SHP77 treated with DMSO at 0.1 percent for 48 hours (cell line): Measurements from ENCODE around the gene CACNA1C.

Experiments used
- DNase-seq: peaks from one replicate; lab custom pipeline; 2025; lab: John Stamatoyannopoulos, UW

Gene CACNA1C

DNA sequence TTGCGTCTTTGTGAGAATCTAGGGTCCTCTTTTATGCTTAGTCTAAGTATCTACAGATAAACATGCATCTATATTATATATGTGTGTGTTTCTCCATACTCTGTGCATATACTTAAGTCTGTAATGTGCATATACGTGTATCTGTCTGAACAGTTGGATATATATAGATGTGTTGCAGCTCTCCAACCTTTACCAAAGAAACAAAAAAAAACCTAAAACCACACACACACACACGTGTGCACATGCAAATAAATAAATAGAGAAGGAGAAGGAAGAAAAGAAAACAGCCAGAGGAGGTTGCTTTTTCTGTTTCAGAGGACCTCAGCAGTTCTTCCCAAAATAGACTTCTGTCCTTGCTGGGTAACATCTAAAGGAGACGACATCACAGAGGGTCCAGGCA lies 244.9 kb downstream of the CACNA1C start:
- DNase-seq = no peak

DNA sequence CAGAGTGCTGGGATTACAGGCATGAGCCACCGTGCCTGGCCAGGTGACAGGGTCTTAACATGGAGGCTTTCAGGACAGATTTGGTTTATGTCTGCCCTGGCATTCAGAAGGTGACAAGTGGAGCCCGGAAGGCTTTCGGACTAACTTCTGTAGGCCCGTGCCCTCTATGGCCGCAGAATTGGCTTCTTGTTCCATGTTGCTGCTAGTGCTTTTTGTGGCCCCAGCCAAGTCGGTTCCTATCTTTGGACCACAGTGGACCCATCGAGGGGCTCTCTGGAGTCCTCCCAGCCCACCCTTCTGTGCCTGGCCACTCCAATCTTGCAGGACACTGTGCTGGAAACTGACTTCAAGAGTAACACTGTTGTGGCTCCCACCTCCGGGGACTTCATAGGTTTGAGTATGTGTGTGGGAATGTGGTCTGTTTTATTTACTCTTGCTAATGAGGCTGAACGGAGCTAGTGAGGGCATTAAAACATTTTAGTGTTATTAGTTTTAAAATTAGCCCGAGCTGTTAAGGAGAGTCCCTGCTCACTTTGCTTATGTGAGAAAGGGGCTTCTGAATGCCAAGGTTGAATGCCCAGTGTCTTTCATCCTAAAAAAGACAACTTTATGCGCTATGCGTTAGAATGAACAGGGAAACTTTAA lies 245.9 kb downstream of the CACNA1C start:
- DNase-seq = no peak

DNA sequence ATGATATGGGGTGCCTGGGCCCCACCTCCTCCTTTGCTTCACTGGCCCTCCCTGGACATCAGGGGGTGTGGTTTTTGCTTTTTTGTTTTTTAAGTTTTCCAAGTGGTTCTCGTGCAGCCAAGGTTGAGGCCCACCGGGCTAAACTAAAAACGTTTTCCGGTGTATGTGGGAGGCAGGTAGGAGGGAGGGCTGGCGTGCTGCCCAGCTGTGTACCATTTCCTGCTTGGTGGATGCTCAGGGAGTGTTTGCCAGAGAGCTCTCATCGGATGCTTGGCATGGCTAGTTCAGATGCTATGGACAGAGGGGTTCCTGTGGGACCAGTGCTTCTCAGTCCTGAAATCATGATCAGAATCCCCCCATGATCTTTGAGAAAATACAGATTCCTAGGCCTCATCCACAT lies 246.4 kb downstream of the CACNA1C start:
- no peak for DNase-seq

DNA sequence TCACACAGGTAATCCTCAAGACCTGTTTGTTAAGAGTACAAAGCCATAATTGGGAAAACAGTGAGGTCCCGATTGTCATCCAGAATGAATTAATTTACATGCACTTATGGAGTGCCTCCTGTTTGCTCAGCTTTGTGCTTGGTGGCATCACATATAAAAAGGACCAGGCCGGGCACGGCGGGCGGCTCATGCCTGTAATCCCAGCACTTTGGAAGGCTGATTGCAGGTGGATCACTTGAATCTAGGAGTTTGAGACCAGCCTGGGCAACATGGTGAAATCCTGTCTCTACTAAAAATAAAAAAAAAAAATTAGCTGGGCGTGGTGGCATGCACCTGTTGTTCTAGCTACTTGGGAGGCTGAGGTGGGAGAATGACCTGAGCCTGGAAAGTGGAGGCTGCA lies 247.4 kb downstream of the CACNA1C start:
- DNase-seq = no peak

DNA sequence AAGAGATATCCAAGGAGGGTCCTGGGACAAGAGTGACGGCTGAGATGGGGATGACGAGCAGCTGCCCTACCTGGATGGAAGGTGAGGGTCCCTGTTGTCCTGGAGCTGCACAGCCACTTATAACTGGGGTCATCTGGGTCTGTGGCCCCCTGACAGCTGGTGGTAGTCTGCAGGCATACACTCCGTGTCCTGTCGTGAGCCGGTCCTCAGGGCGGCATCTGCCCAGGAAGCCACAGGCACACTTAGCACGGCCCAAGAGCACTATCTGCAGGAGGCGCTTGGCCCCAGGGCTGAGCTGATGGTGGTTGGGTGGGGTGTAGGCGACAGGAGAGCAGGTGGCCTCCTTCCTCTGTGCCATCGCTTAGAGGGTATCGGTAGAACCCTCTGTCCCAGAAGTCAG lies 248.1 kb downstream of the CACNA1C start:
- no peak for DNase-seq

DNA sequence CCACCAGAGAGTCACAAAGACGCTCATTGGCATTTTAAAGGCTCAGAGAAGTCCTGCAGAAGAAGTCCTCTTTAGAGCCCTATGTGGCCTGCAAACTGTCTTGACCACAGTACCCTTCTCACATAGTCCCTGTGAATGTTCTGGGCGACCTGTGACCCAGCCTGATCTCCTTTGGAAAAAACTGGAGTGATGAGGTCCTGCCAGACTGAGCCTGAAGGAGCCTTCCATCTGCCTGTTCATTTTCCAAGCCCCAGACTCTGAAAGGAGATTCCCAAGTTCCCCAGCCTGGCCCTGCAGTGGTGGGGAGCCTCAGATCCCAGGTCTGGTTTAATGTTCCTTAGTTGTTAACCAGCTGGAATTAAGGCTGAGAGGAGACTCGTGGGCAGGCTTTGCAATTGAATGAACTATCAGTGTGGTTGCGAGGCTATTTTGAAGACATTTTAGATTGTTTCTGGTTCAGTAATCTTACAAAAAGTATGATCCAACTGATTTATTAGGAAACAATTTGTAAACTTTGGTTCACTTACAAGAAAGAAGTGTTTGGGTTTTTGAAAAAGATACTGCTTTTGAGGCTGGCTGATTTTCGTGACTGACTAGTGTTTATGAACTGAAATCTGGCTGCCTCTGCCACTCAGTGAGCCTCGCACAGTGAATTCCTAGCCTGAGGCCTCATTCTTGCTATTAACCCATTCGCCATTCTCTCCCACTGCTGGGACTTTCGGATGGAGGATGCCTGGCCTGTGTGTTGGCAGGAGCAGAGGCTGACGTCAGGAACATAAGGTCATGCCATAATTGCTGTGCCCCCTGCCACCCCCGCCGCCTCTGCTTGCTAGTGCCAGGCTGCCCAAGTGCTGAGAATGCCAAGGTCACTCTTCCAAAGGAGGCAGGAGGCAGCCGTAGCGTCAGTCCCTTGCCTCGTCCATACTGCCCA lies 249.0 kb downstream of the CACNA1C start:
- DNase-seq = no peak

DNA sequence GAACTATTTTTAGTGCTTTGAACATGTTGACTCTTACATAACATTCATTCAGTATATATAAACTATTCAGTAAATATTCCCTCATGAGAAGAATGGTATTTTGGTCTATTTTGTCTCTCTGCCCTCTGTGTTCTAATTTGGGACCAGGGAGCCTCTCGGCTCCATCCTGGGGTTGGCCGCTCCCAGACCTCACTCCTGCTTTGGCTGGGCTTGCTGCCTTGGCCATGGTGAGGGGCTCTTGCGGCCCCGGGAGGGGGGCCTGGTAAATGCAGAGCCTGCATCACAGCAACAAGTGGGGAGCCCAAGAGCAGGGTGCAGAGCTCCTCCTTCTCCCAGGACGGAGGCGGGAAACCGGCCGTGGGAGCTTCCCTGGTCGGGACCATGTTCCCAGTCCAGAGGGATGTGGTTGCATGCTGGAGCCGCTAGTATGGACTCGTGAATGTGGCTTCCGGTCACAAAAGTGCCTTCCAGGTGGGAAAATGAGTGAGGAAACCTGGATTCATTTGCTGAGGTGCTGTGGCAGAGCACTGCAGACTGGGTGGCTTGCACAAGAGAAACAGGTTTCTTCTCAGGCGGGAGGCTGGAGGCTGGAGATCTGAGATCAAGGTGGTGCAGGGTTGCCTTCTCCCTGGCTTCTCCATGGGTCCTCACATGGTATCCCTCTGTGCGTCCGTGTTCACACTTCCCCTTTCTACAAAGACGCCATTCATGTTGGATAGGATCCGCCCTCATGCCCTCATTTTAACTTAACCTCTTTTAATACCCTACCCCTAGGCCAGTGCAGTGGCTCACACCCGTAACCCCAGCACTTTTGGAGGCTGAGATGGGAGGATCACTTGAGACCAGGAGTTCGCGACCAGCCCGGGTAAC lies 250.2 kb downstream of the CACNA1C start:
- DNase-seq = no peak

DNA sequence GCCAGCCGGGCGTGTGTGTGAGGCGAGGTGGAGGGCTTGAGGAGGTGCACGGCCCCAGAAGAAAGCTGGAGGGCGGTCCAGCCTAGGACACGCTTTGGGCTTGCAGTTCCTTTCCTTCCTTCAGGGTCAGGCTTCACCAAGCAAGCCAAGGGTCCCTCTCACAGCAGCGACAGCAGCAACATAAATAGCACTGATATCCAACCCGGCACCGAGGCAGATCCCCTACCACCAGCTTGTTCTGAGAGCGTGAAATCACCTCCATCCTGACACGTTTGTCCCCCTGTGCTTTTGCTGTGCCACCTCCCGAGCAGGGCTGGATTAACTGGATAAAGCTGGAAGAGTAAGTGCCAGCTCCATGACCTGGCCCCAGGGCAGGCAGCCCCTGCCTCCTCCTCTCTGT lies 251.4 kb downstream of the CACNA1C start:
- DNase-seq = no peak

DNA sequence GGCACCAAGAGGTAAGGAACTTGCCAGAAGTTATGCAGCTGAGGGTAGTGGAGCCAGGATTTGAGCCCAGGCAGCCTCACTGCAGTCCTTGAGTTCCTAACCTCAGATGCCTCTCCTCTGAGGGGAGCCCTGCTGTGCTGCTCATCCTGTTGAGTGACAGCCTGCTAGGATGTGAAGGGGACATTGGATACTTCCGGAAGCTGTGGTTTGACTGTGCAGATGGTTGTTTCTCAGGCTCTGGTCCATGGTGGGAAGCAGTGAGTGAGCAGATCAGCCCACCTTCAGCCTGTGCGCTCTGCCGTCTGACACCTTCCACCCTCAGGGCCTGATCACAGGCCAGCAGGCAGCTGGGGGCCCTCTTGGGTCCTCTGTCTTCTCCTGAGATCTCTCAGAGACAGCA lies 253.2 kb downstream of the CACNA1C start:
- no peak for DNase-seq

DNA sequence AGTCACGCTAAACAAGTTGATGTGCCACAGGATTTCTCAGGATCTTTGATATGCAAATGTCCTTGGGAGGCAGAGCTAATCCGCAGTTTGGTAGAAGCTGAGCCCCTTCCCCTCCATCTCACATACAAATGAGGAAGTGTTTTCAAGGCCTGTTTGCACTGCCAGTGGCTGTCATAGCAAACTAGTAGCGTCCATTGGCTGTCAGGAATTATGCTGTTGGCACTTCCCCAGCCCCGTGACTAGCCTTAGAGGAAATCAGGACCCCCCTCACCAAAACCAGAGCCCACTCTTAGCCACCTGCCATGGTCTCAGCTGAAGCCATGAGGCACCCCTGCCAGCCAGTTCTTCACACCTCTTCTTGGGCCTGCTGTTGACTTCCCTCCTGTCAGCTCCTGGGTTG lies 253.9 kb downstream of the CACNA1C start:
- DNase-seq = no peak

DNA sequence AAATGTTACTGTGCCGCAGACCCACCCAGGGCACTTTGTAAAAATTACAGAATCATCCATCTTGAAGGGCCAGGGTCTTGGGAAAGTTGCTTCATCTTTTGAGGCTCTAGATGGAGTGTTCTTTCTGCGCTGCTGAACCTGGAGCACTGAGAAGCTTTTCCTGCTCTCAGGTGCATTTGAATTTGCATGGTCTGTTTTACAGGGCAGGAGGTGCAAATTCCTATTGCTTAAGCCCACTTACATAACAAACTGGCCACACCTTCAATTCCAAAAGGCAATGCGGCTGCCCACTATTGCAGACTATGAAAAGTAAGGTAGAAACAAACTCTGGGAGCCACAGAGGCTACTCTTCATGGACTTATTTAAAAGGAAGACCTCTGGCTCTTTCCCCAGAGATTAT lies 254.8 kb downstream of the CACNA1C start:
- no peak for DNase-seq

DNA sequence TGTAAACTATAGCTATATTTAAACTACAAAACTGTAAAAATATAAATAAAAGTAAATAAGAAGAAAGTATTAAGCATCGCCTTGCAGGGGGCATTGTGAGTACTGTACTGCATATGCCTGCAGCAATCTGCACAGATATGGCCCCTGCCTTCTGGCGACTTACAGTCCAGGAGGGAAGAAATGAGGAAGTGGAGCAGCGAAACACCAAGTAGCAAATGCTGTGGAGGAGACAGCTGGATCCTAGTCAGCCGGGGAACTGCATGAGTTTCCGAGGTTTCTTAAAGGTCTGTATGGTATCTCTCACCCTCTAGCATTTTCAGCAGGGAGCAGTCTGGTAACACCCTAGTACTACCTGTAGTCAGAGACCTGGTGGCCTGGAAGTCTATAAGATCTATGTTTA lies 256.9 kb downstream of the CACNA1C start:
- no peak for DNase-seq

DNA sequence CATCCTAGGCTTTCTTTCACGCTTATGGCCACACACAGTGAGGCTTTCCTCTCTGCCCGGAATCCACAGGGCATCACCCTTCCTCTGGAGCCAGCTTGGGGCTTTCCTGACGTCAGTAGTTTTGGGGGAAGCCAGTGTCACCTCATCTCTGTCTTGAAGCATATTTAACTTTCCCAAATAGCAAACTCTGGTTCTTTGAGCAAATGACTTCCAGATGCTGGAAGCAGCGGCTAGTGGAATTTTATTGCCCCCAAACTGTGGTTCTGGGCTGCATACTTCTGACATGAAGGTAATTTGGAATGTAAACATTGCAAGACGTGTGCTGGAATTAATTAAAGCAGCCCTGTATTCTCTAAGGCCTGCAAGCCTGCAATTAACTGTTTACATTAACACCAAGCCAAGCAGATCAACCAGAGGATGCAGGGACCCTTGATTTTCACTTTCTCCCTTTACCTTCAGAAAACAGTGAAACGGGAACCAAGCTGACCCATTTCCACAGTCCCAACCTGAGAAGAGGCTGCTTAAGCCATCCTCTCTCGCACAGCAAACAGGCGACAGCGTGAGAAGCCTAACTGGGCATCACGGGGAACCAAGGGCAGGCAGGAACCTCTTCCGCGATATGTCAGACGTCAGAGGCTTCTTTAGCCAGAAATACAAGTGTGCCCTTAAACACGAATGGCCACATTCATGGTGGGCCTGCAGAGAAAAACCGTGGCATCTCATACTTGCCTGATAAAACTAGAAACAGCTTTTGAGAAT lies 258.4 kb downstream of the CACNA1C start:
- DNase-seq = no peak

DNA sequence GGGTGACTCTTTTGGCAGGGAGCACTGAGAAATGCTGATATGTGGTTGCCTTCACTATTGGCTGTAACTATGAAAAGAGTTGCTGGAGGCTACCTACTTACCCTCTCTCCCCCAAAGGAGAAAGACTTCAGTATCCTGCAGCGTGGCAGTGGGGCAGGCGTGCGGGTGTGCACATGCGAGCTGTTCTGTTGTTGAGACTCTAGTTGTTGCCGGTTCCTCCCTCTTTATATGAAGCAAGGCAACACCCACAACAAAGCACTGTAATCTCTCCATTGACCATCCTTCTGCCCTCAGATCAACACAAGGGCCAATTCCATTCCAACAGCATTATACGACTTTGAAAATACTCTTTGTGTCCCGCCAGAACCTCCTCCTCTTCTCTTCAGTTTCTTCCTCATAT lies 259.4 kb downstream of the CACNA1C start:
- no peak for DNase-seq

DNA sequence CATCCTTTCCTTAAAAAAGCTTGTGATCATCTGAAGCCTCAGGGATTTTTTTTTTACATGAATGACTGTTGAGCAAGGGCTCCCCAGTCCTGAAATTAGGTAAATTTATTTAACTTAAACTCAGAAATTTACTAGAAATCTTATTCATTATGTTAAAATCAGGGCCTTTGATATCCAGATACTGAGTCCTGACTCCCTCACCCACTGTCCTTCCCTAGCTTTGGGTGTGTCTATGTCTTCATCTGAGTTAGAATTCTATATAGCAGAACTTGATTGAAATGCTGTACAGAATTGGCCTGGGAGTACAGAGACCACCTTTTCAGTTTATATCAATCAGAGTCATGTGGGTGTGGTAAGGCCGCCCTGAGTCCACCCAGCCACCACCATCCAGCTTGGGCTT lies 260.0 kb downstream of the CACNA1C start:
- no peak for DNase-seq

DNA sequence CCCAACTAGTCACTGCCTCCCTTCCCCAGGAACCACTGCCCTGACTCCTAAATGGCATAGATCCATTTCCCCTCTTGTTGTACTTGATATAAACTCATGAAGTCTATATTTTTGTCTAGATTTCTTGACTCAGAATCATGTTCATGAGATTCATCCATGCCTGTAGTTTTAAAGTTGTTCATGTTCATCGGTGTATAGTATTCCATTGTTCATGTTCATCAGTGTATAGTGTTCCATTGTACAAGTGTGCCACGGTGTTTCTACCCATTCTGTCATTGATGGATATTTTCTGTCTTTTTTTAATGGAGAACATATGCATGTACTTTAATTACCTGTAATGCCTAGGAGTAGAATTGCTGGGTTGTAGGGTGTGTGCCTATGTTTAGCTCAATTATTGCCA lies 261.7 kb downstream of the CACNA1C start:
- DNase-seq = no peak

DNA sequence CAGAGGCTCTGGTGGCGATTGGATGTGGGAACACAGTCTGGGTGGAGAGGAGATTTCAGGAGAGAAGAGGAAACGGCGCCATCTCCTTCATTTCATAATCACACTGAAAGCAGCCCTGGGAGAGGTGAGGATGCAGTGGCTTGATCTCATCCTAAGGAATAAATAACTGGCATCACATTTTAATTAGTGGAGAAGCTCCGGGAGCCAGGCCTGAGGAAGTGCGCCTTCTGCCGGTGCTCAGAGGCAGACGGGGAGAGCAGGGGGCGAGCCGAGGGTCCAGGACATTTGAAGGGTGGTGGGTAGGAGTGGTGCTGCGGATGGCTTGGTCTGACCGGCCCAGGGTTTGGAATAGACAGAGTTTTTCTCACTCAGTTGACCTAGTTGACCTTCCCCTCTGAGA lies 265.0 kb downstream of the CACNA1C start:
- DNase-seq = no peak

DNA sequence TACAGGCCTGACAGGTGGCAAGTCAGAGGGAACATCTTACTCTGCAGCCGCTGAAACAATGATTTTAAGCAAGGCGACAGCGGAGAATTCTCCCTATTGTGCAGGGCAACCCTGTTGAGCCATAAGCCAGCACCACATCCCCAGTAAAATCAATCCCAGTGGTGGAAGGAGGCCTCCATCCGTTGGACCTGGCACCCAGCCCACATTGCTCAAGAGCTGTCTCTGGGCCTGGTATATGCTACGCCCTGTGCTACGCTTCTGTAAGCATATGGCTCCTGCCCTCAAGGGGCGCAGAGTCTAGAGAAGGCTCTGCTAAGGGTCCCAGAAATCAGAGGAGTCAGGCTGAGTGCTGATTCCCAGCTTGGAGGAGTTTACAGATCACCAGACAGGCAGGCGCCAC lies 265.5 kb downstream of the CACNA1C start:
- no peak for DNase-seq

DNA sequence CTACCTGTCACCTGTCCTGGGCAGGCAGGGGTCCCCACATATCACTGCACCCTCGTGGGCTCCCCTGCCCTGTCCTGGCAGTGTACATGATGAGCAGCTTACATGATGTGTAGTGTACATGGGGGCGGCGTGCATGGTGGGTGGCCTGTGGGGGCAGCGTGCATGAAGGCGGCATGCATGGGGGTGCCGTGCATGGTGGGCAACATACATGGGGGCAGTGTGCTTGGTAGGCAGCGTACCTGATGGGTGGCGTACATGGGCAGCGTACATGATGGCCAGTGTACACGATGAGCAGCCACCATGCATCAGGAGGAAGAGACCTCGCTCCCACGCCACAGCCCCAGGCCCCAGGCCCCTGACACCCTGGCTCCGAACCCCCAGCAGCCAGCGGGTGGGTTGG lies 266.3 kb downstream of the CACNA1C start:
- no peak for DNase-seq

DNA sequence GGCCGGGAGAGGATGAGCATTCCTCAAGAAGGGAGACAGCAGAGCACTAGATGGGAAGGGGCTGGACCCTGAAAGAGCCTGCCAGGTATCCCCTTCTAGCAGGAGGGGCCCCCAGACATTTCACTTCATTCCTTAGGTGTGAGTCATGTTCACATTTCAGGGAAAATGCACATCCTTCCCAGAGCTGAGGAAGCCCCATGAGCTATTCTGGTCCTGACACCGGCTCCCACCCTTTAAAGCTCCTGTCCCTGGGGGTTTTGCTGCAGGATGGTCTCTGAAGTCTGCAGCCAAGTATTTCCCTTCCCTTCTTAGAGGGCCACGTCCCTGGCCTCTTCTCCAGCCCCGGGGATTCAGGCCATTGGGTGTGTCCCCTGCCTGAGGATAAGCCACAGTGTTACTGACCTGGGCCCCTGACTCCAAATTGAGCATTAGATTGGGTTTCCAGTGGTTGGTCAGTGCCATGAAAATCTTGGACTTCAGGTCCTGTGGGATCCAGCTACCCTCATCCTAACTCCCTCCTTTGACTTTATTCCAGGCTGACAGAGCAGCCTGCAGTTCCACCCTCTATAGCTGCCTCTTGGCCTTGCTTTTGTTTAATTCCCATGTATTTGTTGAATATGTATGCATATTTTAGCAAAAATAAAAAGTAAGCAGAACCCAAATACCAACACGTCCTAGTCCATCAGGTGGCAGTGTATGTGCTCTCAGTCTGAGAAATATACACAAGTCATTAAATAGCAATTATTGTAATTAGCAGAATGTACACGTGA lies 267.1 kb downstream of the CACNA1C start:
- DNase-seq = no peak

DNA sequence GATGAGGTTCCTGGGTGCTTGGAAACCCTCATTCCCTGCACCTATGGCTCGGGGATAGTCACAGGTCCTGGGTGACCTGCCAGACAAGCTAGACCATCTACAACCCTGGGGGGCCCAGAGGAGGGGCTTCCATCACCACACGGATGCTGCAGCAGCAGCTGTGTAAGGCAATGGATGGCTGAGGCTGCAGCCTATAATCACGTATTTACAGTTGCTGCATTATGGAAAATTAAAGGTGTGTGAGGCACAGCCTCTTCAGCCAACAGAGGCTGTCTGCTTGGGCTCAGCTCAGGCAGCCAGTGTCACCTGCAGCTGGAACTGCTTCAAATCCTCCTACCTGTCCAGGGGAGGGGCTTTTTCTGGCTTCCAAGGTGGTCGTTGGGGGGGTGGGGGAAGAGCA lies 268.1 kb downstream of the CACNA1C start:
- no peak for DNase-seq
